ENCODE measurements around the gene PPP2R3B. TPM values are rescaled to one million over a fixed set of nuclear protein-coding genes. Genes with fewer than 3 reads are reported as not detected.

The PPP2R3B gene
- total and polyA plus RNA-seq, 11 donors = 60.9 to 186 (median 113) TPM

DNA sequence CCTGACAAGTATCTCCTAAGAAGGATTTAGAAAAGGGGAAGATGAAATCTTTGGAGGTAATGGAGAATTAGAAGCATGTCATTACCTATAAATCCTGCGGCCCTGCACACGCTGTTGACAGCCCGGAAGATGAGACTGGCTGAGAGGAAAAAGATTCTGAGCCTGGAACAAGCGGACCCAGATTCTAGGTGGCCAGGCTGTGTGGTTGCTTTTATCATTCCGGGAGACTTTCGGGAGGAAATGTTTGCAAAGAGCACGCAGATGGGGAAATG lies 5.8 kb upstream of the PPP2R3B start:
- H3K9me3 ChIP-seq = no peaks in the 10 kb centered on the region
- H3K27me3 ChIP-seq = no peaks in the 10 kb centered on the region
- TF ChIP-seq CTCF (IDR thresholded peaks at IDR 0.05) (no peak), POLR2A (IDR thresholded peaks at IDR 0.05) (no peak)
- H3K4me1 ChIP-seq = peaks cover 0 to 9% (median 4%) of the 10 kb centered on the region in 12 donors
- DNase-seq (no peak), ATAC-seq (no peak)
- H3K27ac ChIP-seq = no peak overlapping the region
- H3K36me3 ChIP-seq = no peaks in the 10 kb centered on the region
- no peak overlapping the region for H3K4me3 ChIP-seq
- WGBS, 4 donors = 90 to 93% (median 92%) methylated on average over 7 of the region's 7 CpGs
- intact Hi-C loops (cut with DNase I) = no loop called here

DNA sequence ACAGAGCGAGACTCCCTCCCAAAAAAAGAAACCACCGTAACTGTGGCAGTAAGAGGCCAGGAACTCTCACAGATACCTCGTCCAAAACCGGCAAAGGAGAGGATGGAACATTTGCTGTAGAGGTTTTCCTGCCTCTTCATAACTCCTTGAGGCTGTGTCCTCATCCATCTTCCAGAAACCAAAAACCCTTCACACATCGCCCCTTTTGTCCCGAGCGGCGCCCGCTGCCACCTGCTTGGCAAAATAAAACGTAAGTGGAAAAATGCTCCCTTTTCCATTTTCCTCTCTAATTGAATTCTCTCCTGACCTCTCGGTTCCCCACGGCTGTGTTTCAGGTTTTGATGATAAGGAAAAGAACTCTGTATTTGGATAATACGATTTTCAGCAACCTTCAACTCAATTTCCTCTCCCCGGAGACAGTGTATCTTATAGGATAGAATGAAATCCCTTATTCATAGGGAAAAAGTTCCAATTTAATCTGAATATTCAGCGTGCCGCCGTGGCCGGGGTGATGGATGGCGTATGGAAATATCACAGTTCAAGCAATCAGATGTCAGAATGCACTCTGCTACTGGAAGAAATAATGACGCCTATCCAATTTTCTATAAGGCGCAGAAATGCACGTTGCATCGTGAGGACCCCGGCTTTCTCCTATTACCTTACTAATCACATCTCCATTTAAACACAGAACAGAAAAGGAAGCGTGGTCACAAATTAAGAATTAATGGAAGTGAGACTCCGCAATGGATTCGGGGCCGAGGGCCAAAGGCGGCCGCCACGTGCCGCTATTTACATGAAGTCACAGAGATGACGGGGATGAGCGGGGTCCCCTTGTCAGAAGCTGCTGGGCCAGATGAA lies 5.2 kb upstream of the PPP2R3B start:
- peaks cover 0 to 7% (median 2%) of the 10 kb centered on the region in 12 donors for H3K4me1 ChIP-seq
- no peak overlapping the region for H3K27ac ChIP-seq
- 86 to 88% (median 87%) methylated on average over 34 of the region's 34 CpGs for WGBS, 4 donors
- H3K4me3 ChIP-seq = no peak overlapping the region
- intact Hi-C loops (cut with DNase I) = no loop called here
- no peaks in the 10 kb centered on the region for H3K27me3 ChIP-seq
- TF ChIP-seq POLR2A (IDR thresholded peaks at IDR 0.05) = no peak
- TF ChIP-seq CTCF (IDR thresholded peaks at IDR 0.05) = no peak
- no peaks in the 10 kb centered on the region for H3K9me3 ChIP-seq
- ATAC-seq = no peak
- no peak for DNase-seq
- no peaks in the 10 kb centered on the region for H3K36me3 ChIP-seq

- peaks cover 0 to 16% (median 9%) of the 10 kb centered on the region in 12 donors for H3K4me1 ChIP-seq
- H3K27ac ChIP-seq = no peak overlapping the region
- DNase-seq = no peak
- no peaks in the 10 kb centered on the region for H3K36me3 ChIP-seq
- H3K4me3 ChIP-seq = no peak overlapping the region
- no peaks in the 10 kb centered on the region for H3K27me3 ChIP-seq
- 94 to 96% (median 95%) methylated on average over 13 of the region's 13 CpGs for WGBS, 4 donors
- ATAC-seq = no peak
- intact Hi-C loops (cut with DNase I) = no loop called here
- TF ChIP-seq POLR2A (IDR thresholded peaks at IDR 0.05) = no peak
- TF ChIP-seq CTCF (IDR thresholded peaks at IDR 0.05) = no peak
- H3K9me3 ChIP-seq = no peaks in the 10 kb centered on the region
These were observed 3.8 kb upstream of the PPP2R3B start for GRCh38 chrX:390459-390858.

DNA sequence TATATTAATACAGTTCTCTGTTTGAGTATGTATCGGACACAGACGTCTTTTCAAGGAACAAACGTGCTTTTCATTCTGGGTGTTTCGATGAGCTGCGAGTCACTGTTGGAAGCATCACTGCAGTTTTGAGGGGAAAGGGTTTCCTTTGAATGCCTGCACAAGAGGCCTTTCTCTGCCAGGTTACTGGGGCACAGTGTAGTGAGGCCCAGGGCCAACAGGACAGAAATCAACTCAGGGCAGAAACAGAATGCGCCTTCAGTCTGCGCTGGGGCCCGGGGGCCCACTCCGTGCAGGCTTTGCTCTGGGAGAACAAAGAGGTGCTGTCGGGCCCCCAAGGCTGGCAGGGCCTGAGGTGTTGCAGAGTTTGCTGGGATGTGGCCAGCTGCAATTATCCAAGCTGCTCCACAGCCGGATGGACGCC lies 2.3 kb upstream of the PPP2R3B start:
- no peak overlapping the region for H3K27ac ChIP-seq
- no peaks in the 10 kb centered on the region for H3K9me3 ChIP-seq
- intact Hi-C loops (cut with DNase I) = loop anchor here in 1 of 10 donors (5.0 kb wide), 1 partner anchor 72 kb away; the partner anchor contains the start of gene GTPBP6
- H3K4me3 ChIP-seq = no peak overlapping the region
- H3K36me3 ChIP-seq = no peaks in the 10 kb centered on the region
- no peaks in the 10 kb centered on the region for H3K27me3 ChIP-seq
- ATAC-seq = no peak
- WGBS, 4 donors = 90 to 91% (median 91%) methylated on average over 10 to 12 of the region's 12 CpGs
- no peak for TF ChIP-seq CTCF (IDR thresholded peaks at IDR 0.05)
- no peak for TF ChIP-seq POLR2A (IDR thresholded peaks at IDR 0.05)
- H3K4me1 ChIP-seq = peaks cover 0 to 16% (median 9%) of the 10 kb centered on the region in 12 donors
- no peak for DNase-seq

Measured in heart left ventricle (tissue), 16 donors.